Measurements from ENCODE around the gene PTGFRN.

DNA sequence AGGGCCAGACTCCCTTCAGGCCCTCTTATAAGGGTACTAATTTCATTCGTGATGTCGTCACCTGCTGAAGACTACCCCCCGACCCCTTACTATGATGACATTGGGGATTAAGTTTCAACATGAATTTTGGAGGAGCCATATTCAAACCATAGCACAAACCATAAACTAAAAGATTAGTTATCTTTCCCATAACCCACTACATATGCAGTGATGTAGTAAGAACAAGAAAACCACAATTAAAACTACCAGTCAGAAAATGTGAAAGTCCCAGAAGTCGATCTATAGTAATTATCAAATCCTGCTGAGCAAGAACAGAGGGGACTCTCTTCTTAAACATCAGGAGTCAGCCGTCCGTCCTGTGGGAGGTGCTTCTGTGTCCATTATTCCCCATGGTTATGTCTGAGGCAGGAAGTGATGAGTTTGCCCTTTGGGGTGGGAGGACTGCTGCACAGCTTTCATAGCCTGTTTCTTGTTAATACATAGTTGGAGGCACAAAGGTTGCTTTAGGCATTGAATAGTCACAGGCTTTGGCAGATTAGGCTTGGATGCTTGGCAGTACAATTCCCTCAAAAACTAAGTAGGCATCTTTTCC lies 35.9 kb upstream of the PTGFRN start:
- TF ChIP-seq, protein P1, sequence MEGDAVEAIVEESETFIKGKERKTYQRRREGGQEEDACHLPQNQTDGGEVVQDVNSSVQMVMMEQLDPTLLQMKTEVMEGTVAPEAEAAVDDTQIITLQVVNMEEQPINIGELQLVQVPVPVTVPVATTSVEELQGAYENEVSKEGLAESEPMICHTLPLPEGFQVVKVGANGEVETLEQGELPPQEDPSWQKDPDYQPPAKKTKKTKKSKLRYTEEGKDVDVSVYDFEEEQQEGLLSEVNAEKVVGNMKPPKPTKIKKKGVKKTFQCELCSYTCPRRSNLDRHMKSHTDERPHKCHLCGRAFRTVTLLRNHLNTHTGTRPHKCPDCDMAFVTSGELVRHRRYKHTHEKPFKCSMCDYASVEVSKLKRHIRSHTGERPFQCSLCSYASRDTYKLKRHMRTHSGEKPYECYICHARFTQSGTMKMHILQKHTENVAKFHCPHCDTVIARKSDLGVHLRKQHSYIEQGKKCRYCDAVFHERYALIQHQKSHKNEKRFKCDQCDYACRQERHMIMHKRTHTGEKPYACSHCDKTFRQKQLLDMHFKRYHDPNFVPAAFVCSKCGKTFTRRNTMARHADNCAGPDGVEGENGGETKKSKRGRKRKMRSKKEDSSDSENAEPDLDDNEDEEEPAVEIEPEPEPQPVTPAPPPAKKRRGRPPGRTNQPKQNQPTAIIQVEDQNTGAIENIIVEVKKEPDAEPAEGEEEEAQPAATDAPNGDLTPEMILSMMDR (IDR thresholded peaks at IDR 0.05) = no peak
- TF ChIP-seq POLR2AphosphoS5 (IDR thresholded peaks at IDR 0.05) (no peak), POLR2A (IDR thresholded peaks at IDR 0.05) (no peak)
